GM04504 (cell line): ENCODE results near the gene WDR37.
"Not testable (repeated sequence)": the region's sequence is repeated elsewhere in the genome, so short reads cannot be mapped to it uniquely, and the experiment has no call there.

ENCODE experiments used
- DNase-seq: peaks from one replicate; pipeline ENCODE4 v3.0.0-alpha.2; 2012; ENCODE audit warnings: low read depth

Gene WDR37, protein sequence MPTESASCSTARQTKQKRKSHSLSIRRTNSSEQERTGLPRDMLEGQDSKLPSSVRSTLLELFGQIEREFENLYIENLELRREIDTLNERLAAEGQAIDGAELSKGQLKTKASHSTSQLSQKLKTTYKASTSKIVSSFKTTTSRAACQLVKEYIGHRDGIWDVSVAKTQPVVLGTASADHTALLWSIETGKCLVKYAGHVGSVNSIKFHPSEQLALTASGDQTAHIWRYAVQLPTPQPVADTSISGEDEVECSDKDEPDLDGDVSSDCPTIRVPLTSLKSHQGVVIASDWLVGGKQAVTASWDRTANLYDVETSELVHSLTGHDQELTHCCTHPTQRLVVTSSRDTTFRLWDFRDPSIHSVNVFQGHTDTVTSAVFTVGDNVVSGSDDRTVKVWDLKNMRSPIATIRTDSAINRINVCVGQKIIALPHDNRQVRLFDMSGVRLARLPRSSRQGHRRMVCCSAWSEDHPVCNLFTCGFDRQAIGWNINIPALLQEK

DNA sequence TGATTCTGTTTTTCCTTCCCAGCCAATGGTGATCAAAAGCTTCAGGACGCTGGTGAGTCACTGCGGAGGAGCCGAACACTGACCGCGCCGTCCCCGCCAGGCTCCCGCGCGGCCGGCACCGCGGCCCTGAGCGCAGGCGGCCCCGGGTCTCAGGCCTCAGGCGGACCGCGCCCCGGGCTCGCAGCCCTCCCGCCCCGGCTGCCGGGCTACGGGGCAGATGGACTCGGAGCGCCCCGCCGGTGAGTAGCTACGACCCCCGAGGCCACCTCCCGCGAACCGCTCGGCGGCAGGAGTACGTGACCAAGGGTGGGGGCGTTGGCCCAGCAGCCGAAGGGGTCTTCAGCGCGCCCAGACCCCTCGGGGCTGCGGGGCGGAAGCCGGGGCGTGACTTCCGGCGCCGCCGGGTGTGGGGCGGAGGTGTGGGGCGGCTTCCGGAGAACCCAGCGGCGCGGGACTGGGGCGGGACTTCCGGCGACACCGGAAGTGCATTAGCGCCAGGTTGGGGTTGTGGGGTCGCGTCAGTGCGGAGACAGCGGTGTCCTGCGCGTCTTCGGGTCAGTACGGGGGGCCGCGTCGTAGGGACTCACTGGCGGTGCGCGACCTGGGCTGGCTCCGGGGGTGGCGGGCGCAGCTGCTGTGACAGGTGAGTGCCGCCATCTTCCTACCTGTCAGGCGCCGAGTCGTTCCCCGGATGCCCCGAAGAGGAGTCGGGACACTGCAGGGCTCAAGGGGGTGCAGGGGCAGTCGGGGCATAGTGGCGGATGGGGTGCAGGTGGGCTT is at the start of gene WDR37:
WDR37 (plus strand) TSS at position 60 of the 780 bp plus-strand sequence. CDS start 15,771 bp downstream, outside the sequence.
- DNase-seq: peak; percentile 75

DNA sequence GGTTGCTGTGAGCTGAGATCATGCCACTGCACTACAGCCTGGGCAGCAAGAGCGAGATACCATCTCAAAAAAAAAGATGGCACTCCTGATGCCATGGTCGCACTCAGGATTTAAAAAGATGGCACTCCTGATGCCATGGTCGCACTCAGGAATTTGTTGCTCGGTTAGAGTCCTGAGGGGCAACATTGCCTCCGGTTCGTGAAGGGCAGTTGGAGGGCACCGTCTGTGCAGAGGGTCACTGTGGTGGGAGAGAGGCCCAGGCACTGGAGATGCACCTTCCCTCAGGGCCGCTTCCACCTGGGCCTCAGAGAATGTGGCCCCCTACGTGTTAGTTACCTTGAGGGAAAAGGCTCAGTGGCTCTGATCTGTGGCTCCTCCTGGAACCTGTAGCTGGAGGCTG is 49.6 kb upstream of the WDR37 start:
- DNase-seq: no peak

DNA sequence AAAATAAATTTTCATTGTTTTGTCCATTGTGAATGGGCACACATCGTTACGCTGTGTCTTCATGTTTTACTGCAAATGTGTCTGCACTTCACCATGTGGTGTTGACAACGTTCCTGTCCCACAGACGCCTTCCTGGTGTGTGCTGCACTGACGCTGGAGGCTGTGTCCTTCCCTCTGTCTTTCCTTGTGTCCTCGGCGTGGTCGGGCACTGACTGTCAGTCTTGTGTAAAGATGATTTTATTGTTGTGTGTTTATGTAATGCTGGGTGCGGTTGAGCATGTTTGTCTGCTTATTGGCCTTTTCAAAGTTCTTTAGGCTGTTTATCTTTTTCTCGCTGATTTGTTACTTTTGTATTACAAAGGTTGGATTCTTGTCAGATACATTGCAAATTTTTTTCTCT is 48.6 kb upstream of the WDR37 start:
- no peak for DNase-seq

DNA sequence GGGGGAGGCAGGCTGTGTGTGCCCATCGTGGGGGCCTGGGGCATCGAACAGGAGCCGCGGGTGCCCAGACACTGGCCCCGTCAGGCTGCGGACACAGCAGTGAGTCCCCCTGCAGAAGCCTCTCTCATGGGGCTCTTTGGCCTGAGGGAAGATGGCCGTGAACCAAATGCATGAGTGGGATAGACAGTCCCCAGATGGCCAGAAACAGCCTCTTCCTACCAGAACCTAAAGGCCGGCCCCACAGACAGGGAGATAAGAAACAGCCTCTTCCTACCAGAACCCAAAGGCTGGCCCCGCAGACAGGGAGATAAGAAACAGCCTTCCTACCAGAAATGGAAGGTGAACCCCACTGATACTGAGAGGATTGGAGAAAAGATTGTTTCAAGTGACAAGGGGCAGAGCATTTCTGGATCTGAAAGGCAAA is 47.1 kb upstream of the WDR37 start:
- DNase-seq: no peak

DNA sequence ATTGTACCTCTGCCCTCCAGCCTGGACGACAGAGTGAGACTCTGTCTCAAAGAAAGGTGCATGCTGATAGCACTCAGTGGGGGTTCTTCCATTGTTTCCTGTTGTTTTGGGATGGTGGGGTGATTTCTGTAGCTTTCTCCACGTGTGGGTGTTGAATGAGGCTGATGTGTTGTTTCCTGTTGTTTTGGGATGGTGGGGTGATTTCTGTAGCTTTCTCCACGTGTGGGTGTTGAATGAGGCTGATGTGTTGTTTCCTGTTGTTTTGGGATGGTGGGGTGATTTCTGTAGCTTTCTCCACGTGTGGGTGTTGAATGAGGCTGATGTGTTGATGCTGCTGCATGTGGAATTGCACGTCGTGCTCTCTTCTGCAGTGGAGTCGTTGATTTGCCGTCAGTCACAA is 46.2 kb upstream of the WDR37 start:
- DNase-seq: not testable (repeated sequence)

DNA sequence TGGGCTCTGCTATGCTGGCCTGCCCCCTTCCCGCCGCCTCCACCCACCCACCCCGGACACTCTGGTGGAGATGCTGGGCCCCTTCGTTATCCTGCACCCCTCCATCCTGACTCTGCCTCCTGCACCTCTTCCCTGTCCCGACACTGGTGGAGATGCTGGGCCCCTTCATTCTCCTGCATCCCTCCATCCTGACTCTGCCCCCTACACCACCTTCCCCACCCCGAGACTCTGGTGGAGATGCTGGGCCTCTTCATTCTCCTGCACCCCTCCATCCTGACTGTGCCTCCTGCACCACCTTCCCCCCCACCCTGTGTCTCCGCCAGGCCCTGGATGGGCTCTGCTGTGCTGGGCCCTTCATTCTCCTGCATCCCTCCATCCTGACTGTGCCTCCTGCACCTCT is 45.5 kb upstream of the WDR37 start:
- no peak for DNase-seq

DNA sequence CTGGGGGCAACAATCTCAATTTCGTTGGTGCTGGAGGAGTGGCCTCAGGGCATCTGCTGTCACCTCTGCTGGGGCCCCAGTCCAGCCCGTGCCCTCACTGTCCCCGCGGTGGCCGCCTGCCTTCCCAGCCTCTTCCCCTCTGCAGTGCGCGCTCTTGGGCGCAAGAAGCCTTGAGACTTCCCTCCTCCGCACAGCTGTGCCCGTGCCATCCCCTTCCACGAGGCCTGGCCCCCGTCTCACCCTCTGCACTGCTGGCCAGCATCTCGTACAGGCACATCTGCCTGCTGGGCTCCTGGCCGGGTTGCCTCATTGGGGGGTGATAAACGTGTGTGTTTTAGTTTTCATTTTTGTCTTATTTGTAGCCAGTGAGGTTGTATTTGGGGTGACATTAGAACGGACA is 44.5 kb upstream of the WDR37 start:
- no peak for DNase-seq

DNA sequence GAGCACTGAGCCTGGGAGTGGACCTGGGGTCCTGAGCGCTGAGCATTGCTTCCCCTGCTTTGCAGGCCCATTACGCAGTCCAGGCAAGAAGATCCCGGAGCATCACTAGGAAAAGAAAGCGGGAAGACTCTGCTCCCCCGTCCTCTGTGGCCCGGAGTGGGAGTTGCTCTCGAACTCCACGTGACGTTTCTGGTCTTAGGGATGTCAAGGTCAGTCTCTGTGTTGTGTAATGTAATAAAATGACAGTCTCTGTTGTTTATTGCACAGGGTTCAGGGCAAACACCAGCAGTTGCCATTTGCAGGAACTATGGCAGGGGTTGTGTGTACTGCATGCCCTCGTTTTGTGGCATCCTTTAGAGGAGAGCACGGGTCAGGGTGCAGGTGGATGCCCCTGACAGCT is 40.5 kb upstream of the WDR37 start:
- DNase-seq: no peak

DNA sequence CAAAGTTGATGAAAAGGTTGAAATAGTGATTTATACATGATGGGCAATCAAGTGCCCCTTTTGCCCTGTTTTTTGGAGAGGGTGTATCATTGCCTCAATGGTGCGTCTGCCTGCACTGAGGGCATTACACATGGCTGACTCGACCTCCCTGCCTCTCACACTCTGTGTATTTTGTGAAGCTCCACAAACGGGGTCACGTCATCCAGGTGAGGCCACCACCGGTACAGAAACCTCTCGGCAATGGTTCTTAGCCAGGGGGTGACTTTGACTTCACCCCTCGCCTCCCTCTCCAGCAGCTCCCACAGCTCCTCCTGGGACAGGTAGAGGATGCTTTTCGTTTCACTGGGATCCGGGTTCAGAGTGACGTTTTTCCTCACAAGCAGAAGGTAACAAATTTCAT is 36.8 kb upstream of the WDR37 start:
- DNase-seq: no peak

DNA sequence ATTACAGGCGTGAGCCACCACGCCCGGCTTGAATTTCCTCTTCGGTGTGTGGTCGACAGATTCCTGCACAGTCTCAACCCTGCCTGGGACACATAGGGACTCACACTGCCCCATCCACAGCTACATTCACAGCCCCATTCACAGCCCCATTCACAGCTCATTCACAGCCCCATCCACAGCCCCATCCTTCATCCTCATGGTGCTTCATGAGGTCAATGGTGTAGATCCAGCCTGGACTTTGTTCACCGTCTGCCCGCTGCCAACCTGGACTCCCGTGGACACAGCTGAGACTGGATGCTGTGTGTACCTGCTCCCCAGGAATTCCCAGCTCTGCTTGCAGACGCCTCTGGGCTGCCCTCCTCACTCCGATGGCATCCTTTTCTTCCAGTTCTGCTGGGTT is 35.7 kb upstream of the WDR37 start:
- no peak for DNase-seq

DNA sequence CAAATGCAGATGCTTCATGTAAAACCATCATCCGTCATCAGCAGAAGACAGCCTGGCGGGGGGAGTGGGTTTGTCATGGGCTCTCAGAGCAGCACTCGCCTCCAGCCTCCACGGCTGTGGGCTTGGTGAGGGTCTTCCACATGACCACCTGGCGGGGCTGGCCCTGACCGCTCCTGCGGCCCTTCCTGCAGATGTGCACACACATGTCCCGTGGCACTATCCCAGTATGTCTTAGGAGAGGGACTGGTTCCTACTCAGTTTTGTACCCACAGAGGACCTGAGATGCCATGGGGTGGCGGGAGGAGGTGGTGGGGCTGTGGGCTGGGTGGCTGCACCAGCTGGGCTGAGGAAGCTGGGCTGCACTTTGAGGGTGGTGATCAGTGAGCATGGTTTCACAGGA is 35.2 kb upstream of the WDR37 start:
- DNase-seq: no peak

DNA sequence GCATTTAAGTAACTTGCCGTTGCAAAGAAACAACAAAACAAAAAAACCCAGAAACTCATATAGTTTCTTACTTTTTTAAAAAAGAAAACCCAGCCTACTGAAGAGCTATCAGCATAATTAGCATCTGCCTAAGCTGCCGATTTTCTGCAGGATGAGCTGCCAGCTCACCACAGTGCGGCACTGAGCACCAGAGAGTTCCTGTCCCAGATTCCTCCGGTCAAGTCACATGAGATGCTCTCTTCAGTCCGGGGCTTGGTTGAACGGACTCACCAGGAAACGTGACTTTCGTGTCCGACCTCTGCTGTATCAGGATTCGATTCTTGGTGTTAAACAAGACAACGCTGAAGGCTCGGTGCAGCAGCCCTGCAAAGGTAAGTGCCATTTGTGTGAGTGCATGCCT is 33.8 kb upstream of the WDR37 start:
- DNase-seq: no peak

DNA sequence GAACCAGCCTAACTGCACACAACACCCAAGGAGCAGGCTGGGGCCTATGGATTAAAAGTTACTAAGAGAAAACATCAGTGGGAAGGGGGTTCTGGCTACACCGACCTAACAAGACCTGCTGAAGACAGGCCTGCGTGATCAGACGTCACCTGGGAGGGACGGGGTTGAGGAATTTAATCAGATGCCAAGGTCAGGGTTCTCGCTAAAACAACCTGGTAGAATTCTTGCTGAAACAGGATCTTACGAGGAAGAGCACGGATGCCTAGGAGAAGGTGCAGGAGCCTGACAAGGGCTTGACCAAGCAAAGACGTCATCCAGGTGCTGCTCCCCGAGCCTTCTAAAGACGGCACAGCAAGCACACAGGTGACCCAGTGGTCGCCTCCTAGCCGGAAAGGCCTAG is 32.1 kb upstream of the WDR37 start:
- no peak for DNase-seq

DNA sequence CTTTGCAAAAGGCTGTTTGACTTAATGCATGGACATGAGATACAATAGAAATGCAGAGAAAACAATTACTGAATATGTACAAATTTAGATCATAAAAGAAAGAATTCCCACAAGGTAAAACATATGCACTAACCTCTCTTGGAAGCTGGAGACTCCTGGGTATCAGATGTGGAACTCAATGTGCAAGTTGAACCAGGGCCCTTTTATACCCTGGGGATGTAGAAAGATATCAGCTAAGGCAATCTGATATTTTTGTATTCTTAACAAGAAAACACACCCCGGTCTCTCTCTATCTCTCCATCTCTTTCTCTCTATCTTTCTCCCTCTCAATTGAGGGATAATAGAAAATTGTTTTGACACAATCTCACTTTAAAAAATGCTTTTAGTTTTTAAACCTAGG is 30.5 kb upstream of the WDR37 start, which contains the start of gene IDI2:
IDI2 (minus strand) TSS at position 177 of the 400 bp plus-strand sequence. CDS start 1,136 bp downstream, outside the sequence.
- no peak for DNase-seq

DNA sequence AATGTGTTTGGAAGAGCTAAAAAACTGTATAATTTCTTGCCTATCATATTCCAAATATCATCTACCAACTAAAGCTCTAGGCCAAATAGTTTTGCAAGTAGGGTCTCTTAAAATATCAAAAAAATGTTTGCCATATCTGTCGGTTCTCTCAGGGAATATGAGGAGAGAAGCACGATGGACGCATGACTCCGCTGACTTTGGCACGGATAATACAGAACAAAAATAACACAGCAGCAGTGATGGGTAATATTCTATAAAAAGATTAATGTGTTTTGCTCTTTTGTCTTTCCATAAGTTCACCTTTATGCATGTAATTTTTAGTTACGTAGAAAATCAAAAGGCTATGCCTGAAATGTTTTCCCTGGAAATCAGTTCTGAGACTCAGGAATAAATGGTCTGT is 29.6 kb upstream of the WDR37 start:
- no peak for DNase-seq

DNA sequence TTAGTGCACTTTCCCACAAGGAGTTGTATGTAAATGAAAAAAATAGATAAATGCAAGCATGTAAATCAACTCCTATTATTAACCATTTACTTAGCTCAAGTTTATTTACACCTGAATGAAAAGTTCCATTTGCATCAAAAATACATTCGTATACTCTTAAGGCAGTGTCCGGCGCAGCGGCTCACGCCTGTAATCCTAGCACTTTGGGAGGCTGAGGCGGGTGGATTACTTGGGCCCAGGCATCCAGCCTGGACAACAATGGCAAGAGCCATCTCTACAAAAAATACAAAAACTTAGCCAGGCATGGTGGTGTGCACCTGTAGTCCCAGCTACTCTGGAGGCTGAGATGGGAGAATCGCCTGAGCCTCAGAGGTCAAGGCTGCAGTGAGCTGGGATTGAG is 26.3 kb upstream of the WDR37 start:
- no peak for DNase-seq

DNA sequence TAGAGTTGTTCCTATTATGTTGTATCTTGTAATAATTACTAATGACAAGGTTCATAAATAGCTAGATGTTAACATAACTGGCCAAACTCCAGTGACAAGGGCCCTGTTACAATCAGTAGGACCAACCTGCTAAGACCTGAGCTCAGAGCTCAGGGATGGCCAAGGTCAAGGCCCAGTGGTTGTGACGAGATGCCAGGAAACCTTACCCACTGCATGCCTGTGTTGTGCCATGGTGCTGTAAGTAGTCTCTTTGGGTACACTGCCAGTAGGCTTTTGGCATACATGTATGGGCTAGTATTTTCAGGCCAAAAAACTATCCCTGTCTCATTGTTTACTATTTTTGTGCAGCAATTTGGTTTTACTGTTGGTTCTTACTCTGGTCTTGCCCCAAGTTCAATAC is 22.6 kb upstream of the WDR37 start:
- DNase-seq: no peak

DNA sequence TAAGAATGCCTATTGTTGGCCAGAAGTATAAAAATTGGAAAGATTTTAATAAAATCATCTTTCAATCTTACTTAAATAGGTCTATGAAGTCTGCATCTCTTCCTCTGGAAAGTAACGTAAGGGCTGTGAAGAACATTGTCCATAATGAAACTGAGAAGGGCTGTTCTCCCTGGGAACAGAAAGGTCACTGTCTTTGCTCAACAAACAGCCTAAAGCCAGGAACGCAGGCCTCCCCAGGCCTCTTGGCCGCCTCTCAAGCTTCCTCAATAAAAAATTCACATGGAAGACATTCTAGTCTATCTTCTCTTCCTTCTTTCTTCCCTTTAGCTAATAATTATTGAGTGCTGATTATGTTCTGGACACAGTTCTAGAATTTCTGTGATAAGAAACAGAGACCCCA is 21.4 kb upstream of the WDR37 start:
- no peak for DNase-seq

DNA sequence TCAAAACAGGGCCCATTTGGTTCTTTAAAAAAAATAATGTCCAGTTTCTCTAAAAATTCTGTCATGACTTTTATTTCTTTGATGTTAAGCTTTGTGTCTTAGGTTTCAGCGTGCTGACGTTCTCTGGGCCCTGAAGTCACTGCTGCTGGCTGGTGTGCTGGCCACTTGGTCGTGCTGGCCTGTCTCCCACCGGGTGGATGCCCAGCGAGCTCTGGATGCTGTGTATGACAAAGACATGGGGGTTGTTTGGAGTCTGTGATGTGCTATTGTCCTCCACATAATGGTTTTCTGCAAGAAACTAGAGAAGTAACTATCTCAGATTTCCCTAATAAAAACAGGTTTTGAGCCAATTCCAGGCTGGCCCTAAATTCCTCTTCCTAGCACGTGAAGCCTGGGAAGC is 21.0 kb upstream of the WDR37 start:
- DNase-seq: no peak

DNA sequence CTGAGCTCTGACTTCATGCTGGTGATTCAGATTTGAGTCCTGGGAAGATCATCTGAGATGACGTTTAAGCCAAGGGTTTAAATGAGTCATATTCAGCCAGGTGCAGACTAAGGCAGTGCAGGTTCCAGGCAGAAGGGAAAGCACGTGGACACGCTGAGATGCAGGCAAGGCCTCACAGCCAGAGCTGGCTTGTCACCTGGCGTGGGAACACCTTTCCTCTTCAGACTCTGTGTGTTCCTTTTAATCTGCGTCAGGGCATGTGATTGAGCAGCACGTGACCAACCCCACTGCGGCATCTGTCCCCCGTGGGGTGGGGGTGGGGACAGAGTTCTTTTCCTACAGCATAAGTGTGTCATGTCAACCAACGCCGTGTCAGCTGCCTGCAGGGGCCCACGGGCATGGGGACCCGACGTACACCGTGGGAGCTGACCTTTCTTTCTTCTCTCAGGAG is 19.8 kb upstream of the WDR37 start:
- DNase-seq: no peak

DNA sequence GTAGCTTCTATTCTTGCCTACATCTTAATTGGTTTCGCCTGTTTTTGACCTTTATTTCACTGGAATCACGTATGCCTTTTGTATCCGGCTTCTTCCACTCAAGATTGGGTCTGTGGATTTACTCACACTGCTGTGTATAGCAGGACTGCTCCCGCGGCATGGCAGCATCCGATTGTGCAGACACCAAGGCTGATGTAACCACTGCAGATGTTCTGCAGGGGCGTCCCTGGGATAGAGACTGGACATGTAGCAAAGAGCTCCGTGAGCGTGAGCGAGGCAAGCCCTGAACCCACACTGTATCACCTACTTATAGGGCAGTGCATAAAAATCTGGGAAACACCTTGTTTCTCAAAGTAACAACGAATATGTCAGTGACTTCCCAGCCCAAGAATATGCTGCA is 19.1 kb upstream of the WDR37 start:
- no peak for DNase-seq

DNA sequence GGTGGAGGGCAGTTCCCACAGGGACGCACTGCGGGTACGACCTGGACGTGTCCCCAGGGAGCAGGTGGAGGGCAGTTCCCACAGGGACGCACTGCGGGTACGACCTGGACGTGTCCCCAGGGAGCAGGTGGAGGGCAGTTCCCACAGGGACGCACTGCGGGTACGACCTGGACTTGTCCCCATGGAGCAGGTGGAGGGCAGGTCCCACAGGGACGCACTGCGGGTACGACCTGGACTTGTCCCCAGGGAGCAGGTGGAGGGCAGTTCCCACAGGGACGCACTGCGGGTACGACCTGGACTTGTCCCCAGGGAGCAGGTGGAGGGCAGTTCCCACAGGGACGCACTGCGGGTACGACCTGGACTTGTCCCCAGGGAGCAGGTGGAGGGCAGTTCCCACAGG is 17.4 kb upstream of the WDR37 start:
- not testable (repeated sequence) for DNase-seq

DNA sequence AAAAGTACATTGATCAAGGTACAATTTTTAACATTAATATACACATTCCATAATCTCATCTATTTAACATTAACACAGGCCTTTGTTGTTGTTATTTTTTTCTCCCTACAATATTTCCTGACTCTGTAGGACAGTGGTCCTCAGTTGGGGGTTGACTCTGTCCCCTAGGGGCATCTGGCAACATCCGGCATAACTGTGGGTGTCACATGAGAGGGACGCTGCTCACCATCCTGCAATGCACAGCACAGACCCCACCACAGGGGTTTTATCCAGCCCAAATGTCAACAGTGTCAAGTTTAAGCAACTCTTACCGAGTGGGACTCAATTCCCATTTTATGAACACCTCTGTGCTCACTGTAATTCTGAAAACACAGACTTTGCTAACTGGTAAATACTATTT is 16.1 kb upstream of the WDR37 start:
- no peak for DNase-seq
